Stimulated activated CD8-positive, alpha-beta memory T cell treated with anti-CD3 and anti-CD28 coated beads, Interleukin-15, amount 100 ng/mL, for 24 hours (primary cell): Measurements from ENCODE around the gene GALNT7.
"Not testable (repeated sequence)": the region's sequence is repeated elsewhere in the genome, so short reads cannot be mapped to it uniquely, and the experiment has no call there.

ENCODE experiments used
- DNase-seq: peaks from one replicate; pipeline ENCODE4 v3.0.0-alpha.2; 2020; ENCODE audit warnings: low read depth

The GALNT7 gene

DNA sequence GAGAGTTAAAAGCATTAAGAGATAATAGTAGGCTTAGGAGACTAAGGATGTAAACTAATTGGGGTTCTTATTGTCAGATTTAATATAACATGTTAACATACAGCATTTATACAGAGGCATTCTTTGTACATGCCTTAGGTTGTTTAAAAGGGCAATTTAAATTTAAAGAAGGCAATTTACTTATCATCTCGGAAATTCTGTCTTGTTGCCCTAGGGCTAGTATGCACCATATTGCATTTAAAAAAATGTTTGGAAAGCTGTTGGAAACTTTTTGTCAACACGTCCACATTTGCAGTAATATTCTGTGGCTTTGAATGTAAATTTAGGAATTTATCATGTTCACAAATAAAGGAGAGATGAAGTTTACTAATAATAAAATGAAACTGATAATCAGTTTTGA is 25.5 kb downstream of the GALNT7 start:
- no peak for DNase-seq

DNA sequence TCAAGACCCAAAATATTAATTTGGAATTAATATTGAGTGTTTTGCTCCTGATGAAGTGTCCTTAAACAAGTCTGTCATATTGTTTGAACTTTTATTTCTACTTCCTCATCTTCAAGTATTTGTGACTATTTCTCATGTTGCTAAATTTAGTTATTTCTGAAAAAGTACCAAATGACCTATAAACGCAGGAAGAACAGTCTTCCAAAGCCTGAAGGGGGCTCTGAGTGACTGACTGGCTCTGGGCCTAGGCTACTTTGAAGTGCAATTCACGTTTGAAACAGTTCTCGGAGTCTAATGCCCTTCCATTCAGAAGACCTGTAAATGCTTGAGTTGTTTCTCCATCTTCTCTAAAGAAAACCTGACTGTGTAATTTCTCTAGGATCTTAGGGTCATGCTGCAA is 26.5 kb downstream of the GALNT7 start:
- no peak for DNase-seq

DNA sequence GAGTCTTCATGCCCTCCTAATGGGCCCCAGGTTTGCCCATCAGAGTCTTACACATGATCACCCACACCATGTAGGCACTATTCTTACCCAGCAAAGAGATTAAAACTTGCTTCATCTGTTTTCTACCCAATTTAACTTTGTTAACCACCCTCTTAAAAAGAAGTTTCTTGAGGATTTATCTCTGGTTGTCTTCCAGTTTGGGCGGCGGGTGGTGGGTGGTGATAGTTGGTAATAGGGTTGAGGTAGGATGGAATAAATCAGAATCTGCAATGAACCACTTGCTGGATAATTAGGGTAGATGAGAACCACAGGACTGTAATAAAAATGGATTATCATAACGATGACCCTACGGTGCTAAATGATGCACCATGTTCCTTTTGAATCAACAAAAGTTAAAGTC is 30.9 kb downstream of the GALNT7 start:
- no peak for DNase-seq

DNA sequence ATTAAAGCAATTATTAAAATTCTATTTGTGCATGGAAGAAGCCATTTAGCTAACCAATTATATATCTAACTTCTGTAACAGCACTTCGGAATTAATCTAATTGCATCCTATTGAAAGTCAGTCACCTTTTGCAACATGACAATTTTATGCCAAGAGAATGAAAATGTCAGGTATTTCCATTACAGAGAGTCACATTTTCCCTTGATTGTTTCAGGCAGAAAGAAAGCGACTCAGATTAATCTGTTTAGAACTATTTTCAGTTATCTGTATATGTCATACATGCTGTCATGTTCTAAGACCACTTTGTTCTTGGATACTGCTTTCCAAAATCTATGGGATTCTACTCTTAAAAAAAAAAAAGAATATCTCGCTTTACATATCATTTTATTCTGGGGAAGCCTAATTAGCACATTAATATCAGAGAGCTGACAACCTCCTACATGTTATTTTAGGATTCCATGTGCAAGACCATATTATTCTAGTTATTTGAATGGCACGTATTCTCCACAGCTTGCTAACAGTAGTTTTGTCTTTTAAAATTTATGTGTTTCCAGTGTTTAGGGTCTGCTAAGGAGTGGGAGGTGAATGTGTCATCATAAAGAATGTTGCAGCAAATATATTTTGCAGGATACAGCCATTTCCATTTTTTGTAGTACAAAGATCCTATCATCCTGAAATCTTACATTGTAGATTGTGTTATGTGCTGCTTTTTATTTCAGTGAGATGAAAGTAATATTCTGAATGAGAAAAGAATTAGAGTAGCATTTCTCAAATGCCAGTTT is 31.7 kb downstream of the GALNT7 start:
- DNase-seq, result no peak

DNA sequence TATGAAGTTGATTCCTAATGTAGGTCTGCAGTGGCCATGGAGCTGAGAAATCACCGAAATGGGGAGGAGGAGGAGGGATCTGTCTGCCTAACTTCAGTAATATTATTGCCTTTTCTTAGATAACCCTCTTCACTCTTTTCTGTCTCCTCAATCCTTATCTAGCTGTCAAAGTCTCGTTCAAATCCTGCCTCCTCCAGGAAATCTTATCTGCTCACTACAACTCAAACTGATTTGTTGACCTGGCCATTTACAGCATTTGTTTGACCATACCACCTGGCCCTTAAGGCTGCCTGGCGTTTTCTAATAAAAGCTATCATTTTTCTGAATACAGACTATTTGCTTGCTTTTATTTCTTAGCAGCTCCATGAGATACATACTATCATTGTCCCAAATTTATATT is 33.8 kb downstream of the GALNT7 start:
- DNase-seq, result no peak

DNA sequence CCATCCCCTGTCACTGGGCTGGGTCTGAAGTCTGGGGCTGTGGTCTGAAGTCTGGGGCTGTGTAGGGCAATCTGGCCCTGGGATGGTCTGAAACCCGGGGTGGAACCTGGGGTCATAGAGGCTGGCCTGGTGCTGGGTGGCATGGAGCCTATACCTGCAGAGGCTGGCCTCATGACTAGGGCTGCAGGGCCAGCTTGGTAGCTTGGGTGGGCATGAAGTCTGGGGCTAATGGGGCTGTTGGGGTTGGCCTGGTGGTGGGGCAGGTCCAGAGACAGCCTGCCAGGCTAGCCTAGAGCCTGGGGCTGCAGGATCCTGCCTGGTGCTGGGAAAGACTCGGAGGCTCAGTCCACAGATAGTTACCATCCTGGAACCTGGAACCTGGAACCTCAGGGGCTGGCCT is 37.0 kb downstream of the GALNT7 start:
- no peak for DNase-seq

DNA sequence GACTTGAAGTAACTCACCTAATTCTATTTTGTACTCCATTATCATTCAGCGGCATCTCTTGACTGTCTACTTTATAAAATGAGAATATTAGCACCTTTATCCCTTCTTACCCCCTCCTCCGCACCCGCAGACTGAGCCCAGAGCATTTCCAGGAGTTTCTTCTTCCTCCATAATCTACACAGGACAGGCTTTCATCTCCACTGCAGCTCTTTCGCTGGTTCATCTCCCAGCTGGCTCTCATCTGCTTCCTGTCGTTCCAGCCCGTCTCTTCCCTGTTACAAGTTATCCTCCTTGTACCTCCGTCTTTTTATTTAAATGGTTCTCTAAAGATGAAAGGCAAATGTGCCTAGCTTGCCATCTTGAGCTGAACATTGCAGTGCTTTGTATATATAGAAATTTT is 39.8 kb downstream of the GALNT7 start:
- DNase-seq, result no peak

DNA sequence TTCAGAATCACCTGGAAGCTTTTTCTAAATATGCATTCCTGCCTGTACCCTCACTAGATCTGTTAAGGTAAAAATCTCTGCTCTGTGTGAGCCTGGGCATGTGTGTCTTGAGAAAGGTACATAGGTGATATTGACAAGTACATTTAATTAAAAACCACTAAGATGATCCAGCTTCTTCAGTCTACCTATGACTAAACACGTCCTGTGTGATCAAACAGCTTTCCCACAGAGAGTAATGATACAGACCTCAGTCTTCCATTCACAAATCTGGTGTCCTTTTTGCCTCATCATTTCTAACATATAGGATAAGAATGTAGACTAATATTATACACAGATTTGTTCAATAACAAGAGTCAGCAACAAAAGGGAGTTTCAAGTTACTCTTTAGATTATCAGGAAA is 42.6 kb downstream of the GALNT7 start:
- no peak for DNase-seq

DNA sequence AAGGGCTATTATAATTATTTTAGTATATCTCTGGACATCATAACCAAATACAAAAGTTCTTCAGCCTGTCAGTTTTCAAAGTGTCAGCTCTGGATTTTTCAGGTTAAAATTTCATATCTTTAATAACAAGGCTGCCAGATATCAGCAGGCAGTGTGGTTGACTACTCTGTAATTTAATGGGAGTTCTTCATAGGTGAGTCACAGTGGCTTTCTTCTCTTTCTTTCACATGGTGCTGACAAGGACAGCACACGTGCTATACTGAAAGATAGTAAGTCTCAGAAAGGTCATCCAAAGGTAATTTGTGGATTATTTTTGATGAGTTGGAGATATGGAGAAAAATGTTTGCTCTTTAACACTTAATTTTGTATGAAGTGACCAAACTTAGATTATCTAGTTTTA is 43.2 kb downstream of the GALNT7 start:
- no peak for DNase-seq

DNA sequence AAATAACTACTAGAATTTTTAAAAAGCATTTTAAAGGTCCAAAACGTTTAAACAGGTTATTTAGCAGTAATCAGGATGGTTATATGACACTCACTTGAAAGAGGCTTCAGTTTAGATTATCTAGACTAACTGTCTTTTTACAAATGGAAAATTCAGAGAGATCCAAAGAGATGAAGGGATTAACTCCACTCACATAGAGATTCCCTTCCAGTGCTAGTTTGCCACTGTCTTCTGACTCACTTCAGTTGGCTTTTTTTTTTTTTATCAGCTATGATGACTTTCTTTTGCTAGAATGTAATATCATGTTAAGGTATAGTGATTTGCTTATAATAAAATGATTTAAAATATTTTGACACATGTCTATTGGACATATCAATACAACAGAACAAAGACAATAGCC is 43.8 kb downstream of the GALNT7 start:
- DNase-seq, result no peak

DNA sequence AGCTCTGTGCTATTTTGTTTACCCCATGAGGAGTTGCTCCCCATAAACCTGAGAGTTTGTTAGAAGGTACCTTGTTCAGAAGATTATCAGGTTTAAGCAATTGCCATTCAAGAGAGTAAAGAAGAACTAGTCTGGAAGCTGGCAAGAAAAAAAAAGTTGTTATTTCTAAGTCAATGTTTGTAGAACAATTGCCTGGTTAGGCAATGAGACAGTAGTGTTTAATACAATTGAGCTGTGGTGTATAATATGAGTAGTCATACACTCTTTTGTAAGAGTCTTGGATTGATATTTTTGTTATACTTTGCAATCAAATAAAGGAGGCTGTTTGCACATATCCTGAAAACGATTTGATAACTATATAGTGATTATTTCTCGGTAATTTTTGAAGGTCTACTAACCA is 44.7 kb downstream of the GALNT7 start:
- no peak for DNase-seq

DNA sequence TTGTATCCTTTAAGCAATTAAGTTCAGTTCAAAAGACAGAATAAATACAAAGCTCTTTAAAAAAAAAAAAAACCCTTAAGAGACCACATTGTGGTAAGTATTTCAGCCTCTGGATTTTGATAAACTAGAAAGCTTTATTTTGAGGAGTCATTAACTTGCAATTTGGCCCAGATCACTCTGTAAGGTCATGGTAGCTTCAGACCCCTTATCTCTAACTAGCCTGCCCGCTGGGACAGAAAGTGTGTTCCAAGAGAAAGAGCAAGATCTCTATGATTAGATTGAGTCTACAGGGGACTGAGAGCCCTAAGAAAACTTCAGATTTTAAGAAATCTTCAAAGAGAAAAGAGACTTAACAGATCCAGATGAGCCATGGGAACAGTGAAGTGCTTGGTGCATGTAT is 45.6 kb downstream of the GALNT7 start:
- no peak for DNase-seq

DNA sequence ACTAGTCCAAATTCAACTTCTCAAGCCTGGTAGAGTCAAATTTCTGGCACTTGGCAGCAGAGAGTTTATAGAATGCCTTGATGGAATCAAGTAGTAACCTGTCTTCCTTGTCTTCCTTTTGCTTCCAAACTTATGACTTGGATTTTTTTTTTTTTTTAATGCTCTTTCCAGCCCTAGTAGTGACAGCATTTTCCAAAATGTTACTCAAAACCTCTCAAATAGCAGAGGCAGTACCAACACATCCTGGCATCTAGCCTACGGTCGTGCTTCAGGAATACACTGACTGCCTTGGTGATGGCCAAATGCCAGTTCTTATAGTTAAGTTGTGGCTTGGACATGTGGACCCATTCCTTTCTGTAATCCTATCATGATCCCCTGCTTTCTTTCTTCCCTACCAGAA is 46.0 kb downstream of the GALNT7 start:
- DNase-seq, result no peak

DNA sequence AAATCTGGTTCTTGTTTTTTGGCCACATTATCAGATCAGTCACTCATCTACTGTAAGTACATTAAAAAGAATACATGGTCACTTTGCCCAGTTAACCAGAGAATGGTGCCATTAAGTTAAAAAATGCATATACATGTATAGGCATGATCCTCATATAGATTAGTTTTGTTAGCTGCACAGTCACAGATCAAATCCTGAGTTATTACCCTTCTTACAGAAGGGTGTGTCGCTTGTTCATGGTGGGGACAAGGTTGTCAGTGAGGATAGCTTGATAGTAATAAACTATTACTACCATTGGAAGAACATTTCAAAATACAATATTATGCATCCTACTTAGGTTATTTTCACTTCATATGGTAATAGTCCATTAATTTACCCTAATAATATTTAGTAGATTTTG is 48.5 kb downstream of the GALNT7 start:
- DNase-seq, result no peak

DNA sequence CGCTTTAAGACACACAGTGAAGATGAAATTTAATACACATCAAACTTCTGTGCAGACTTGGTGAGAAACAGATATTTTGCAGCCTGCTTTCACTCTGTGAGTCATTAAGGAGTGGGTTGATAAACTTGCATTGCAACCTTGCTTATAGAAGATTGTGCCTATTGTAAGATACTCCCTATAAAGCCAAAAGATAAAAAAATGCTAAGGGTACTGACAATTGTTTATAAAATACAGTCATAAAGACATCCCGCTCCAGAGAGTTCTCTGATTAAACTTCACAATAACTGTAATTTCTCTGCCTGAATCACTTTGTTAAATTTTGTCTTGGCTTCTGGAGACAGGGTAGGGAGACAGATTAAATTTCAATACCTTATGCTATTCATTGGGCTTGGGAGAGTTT is 49.1 kb downstream of the GALNT7 start:
- DNase-seq, result no peak

DNA sequence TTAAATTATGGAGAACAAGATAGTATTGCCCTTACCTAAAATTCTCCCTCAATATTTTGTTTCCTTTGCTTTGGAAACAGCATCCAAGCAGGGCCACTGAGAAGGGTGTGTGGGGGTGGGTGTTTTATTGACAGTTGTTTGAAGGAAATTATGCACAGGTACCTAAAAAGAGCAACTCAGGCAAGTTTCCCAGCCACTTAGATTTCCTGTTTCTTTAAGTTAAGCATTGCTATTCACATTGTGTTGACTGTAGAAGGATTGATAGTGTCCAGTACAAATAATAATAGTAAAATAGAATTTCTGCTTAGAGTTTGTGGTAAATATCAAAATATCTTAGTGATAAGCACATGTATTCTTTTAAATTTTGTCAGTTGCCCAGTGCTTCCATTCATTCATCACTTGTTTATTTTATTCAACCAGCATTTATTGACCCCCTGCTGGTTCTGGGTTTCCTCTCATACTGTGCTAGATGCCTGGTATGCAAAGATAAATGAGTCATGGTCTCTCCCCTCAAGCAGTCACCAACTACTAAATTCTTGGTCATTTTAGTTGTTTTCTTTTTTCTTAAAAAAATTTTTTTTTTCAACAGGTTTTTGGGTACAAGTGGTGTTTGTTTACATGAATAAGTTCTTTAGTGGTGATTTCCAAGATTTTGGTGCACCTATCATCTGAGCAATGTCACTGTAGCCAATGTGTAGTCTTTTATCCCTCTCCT is 50.0 kb downstream of the GALNT7 start:
- no peak for DNase-seq

DNA sequence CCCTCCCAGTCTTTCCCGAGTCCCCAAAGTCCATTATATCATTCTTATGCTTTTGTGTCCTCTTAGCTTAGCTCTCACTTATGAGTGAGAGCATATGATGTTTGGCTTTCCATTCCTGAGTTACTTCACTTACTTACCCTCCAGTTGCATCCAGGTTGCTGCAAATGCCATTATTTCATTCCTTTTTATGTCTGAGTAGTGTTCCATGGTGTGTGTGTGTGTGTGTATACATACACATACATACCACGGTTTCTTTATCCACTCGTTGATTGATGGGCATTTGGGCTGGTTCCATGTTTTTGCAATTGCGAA is 50.5 kb downstream of the GALNT7 start:
- DNase-seq, result not testable (repeated sequence)

DNA sequence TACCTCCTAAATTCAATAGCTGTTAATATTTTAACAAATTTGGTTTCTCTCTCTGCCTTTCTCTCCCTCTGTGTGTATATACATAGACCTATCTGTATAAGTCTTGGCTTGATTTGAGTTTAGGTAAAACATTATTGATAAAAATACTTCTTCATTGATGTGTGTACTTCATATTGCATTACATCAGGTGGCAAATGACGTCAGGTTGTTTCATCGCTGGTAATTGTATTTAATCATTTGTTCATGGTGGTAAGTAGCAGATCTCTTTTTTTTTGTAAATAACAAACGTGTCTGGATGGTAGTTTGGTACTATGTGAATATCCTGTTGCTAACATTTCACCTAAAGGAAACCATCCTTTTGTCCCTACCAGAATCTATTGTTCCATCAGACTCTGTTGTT is 55.1 kb downstream of the GALNT7 start:
- no peak for DNase-seq

DNA sequence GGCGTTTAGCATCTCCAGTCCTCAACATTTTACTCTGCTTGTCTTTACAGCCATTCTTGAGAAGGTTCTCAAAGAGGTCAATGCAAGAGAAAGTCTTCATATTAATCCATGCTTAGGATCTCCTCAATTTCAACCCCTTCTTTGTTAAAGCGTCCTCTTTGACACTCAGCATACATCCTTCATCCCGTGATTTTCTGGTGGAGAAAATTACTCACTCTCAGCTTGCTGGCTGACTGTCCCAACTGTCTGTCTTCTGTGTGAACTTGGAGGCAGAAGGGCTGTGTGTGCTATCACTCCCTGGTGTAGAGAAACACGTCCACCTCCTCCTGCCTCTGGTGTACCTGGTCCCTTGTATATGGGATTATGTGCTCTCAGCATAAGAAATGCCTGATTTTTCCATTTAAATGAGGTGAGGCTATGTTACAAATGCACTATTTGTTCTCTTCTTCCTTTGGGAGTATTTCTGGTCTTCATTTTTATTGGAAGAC is 57.8 kb downstream of the GALNT7 start:
- no peak for DNase-seq

DNA sequence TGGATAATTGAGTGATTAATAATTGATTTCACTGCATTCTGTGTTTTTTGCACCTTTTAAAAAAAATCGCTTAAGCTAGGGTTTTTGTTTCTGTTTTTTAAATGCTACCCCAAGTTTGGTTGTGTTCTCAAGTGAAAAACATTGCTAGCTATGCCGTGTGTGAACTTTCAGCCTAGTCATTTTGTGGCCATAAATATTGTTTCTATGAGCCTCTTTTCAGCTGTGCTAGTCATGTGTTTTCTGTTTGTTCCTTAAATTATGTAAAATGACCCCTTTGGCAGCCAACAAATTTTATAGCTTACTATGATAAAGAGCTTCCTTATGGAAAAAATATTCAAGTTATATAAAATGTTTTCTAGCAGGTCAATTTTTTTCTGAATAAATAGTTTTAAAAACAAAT is 59.1 kb downstream of the GALNT7 start:
- no peak for DNase-seq

DNA sequence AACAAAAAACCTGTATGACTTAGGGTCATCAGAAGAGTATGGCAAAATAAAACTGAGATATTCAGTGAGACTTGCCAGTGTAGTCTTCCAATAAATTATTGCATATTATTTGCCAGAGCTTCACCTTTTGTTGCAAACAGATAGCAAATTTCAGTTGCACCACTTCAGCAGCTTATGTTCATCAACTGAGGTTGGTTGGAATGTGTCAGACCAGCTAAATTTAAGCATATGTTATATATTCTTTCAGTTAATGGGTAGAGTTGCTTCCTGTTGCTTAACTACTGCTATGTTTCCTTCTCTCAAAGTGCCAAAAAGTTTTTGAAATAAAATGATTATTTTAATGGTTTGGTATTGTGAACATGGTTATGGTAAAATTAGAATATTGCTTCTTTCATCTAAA is 61.5 kb downstream of the GALNT7 start:
- DNase-seq, result no peak

DNA sequence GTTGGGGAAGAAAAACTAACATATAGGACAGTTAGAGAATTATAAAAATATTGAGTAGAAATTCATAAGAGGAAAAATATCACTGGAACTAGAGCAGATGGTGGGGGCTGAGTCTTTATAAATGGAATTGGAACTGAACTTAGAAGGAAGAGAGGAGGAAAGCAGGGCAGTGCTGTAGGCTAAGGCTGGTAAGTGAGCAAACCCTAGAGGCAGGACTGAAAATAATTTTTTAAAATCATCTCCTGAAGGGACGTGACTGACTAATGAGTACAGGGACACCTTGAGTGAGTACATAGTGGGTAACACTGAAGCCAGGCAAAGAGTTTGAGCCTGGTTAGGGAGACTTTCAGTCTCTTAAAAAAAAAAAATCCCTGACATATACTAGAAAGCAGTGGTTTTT is 63.3 kb downstream of the GALNT7 start:
- no peak for DNase-seq

DNA sequence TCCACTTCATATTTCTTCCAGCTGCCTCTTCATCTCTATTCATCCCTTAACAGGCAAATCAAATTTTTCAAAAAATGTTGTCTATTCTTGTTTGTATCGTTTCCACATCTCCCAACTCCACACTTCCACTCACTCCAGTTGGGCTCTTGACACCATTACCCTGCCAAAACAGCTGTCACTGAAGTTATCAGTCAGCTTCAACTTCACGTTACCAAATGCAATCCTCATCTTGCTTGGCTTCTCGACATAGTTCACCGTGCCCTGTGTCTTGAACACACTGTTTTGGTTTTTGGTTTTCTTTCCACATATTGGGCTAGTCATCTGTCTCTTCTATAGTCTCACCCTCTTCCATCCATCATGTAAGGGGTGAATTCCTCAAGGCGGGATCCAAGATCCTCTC is 65.2 kb downstream of the GALNT7 start:
- no peak for DNase-seq

DNA sequence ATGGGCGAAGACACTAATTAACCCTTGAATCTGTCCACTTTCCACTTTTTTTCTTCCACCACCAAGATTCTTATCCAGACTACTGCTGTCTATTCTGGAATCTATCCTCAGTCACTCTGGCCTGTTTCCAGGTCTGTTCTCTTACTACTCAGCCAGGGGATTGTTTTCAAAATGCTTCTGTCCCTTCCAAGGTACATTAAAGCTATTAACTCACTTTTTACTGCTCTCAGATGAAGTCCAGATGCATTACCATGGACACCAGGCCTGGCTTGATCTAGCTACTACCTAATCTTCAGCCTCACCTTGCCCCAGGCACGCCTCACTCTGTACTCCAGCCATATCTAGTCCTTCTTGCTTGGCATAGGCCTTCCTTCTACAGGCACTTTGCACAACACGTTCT is 66.4 kb downstream of the GALNT7 start:
- no peak for DNase-seq
